GM19395 (cell line): ENCODE measurements around the gene MAMLD1.
"Not testable (repeated sequence)": the region's sequence is repeated elsewhere in the genome, so short reads cannot be mapped to it uniquely, and the experiment has no call there.

Experiments used
- ATAC-seq: cut with Tn5 transposase; IDR thresholded peaks from one replicate; pipeline ENCODE4 v1.9.1; 2021; ENCODE audit warnings: mild to moderate bottlenecking, moderate library complexity; ENCODE audit not compliant: unreplicated experiment

MAMLD1 gene, protein sequence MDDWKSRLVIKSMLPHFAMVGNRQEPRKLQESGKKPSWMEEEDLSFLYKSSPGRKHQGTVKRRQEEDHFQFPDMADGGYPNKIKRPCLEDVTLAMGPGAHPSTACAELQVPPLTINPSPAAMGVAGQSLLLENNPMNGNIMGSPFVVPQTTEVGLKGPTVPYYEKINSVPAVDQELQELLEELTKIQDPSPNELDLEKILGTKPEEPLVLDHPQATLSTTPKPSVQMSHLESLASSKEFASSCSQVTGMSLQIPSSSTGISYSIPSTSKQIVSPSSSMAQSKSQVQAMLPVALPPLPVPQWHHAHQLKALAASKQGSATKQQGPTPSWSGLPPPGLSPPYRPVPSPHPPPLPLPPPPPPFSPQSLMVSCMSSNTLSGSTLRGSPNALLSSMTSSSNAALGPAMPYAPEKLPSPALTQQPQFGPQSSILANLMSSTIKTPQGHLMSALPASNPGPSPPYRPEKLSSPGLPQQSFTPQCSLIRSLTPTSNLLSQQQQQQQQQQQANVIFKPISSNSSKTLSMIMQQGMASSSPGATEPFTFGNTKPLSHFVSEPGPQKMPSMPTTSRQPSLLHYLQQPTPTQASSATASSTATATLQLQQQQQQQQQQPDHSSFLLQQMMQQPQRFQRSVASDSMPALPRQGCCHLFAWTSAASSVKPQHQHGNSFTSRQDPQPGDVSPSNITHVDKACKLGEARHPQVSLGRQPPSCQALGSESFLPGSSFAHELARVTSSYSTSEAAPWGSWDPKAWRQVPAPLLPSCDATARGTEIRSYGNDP

GRCh38 chrX:150362599-150363481 lies at the start of gene MAMLD1:
TSS of gene MAMLD1 (plus strand) at chrX:150363317. CDS start at chrX:150445517, 82,200 bp downstream.
- ATAC-seq: no peak

DNA sequence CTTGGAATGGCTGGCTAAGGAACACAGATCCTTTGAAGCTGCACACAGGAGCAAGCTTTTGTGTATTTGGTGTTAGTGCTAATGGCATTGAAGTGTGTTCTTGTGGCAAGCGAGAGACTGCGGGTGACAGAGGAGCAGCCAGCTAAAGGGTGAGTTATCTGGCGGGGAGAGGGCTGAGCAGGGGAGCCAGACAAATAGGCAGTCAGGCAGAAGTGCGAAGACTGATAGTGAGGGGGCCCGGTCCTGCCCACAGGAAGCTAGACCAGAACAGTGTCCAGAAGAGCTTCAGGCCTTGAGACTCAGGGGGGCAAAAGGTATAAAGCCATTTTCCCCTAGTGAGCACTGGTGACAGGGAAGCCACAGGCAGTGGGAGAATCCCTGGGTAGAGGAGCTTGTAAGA lies 49.6 kb upstream of the MAMLD1 start:
- ATAC-seq: no peak

GRCh38 chrX:150314186-150314585 lies 48.9 kb upstream of the MAMLD1 start:
- no peak for ATAC-seq

DNA sequence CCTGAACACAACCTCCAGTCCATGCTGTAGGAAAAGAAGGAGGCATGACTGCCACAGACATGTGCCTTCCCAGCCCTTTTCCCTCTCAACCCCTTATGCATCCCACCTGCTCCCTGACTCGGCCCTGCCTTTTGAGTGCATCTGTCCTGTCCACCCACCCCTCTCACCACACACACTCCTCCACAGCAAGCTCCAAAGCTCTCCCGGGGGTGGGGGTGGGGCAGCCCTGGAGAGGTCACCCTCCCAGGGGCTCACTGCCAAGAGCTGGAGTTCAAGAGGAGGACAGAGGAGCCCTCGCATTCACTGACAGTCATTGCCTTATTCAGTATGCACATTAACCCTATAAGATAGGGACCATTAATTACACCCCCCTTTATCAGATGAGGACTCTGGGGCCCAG lies 46.6 kb upstream of the MAMLD1 start:
- ATAC-seq: no peak

DNA sequence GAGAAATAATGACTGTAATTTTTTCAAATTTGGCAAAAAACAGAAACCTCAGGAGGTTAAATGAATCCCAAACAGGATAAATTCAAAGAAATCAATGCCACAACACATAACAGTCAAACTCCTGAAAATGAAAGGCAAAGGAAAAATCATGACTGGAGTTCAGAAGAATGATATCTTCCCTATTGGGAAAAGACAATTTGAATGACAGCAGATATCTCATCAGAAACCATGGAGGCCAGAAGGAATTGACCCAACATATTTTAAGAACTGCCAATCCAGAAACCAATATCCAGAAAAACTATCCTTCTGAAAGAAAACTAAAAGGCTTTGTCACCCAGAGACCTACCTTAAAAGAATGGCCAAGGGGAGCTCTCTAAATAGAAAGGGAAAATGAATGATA lies 40.1 kb upstream of the MAMLD1 start:
- no peak for ATAC-seq

DNA sequence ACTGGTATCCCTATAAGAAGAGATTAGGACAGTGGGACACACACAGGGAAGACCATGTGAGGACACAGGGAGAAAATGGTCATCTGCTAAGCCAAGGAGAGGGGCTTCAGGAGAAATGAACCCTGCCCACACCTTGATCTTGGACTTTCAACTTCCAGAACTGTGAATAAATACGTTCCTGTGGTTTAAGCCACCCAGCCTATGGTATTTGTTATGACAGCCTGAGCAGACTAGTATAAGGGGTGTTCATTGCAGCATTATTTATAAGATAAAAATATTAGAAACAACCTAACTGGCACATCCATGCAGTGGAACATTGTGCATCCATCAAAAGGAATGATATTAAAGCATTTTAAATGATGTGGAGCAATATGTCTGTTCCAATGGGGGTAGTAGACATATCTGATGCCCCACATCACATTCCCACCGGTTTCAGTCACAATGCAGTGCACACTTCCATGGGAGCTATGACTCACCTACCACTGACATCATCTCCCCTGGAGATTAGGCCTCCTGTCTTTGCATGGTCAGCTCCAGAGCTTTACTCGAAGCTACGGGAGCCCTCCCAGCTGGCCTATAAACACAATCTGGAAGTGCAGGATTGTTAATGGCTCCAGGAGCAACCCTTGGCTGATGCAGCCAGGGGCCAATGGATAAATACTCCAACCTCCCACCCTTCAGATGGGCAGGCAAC lies 38.9 kb upstream of the MAMLD1 start:
- ATAC-seq: no peak

DNA sequence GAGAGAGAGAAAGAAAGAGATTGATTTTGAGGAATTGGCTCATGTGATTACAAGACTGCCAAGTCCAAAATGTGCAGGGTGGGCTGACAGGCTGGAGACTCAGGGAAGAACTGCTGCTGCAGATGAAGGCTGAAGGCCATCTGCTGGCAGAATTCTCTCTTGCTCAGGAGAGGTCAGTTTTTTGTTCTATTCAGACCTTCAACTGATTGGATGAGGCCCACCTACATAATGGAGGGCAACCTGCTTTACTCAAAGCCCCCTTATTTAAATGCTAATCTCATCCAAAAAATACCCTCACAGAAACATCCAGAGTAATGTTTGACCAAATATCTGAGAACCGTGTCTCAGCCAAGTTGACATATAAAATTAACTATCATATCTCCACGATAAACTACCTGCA lies 38.2 kb upstream of the MAMLD1 start:
- no peak for ATAC-seq

- ATAC-seq: no peak
Observed at GRCh38 chrX:150326541-150327247, 36.4 kb upstream of the MAMLD1 start.

GRCh38 chrX:150329282-150329681 lies 33.8 kb upstream of the MAMLD1 start:
- ATAC-seq: no peak

DNA sequence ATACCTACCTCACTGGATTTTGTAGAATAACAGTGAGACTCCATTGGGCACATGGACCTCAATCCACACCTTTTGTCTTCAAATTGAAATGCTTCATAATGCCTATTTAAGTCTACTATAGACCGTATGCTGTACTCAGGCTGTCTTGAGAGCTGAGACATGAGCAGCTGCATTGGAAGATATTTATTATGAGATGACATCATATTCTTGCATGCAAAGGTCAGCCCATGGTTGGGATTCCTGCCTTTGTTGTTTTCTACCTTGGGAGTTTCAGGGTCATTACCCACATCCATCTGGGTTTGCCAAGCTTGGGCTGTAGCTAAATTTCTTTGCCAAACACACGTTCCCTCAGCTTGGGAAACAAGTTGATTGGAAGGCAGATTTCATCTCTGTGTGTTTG lies 33.2 kb upstream of the MAMLD1 start:
- no peak for ATAC-seq

DNA sequence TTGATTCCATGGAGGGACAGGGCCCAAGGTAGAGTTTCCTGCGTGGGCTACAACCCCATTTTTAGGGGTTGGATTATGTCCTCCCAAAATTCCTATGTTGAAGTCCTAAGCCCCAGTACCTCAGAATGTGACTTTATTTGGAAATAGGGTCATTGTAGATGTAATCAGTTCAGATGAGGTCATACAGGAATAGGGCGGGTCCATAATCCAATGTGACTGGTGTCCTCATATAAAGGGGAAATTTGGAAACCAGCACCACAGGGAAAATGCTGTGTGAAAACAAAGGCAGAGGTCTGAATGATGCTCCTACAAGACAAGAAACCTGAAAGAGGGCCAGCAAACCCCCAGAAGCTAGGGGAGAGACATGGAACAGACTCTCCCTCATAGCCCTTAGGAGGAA lies 31.1 kb upstream of the MAMLD1 start:
- ATAC-seq: no peak

GRCh38 chrX:150334100-150334499 lies 29.0 kb upstream of the MAMLD1 start:
- ATAC-seq: no peak

GRCh38 chrX:150334981-150335380 lies 28.1 kb upstream of the MAMLD1 start:
- ATAC-seq: no peak

GRCh38 chrX:150337026-150337425 lies 26.1 kb upstream of the MAMLD1 start:
- no peak for ATAC-seq

DNA sequence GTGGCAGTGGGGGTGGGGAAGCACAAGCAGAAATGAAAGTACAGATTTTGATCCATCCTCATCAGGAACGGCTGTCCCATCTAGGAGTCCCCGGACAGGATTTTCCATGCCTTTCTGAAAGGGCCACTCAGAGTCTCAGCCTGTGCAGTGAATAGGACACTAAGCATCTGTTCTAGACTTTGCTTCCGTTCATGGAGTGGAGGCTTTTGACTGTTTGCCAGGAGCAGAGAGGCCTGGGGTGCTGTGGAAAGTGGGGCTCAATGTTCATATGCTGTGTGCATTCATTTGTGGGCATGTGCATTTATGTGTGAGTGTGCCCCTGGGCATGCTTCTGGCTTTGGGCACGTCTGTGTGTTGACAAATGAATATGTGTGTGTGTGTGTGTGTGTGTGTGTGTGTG lies 25.6 kb upstream of the MAMLD1 start:
- no peak for ATAC-seq

DNA sequence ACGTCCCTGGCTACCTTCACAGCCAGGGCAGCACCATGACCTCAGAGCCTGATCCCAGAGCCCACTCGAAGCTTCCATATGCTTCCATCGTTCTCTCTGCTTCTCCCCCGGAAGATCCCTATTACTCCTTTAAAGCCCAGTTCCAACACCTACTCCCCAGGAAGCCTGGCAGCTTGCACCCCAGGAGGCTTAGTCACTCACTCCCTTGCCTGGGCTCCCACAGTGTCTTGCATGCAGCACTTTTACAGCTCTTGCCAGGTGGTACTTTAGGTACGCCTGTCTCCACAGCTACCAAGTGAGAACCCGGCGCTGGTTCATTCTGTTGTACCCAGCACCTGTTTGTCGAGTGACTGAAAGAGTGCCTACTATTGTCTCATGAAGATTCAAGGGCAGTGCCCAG lies 24.5 kb upstream of the MAMLD1 start:
- ATAC-seq: no peak

- no peak for ATAC-seq
Observed at GRCh38 chrX:150339736-150340135, 23.4 kb upstream of the MAMLD1 start.

DNA sequence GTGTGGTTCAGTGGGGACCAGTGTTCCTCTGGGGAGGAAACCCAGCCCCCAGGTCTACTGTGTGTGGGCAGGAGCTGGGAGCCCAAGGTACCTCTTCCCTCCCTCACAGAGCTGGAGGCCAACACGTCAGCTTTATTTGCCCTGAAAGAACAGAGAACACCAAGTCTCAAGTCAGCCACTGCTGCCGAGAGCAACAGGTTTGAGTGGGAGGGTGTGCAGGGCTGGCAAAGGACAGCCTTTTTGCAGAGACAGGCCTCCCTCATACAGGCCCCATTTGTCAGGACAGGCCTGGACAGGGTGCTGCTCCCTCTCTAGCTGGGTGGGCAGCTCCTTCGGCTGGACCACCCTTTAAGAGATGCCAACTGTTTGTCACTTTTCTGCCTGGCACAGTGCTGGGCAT lies 22.8 kb upstream of the MAMLD1 start:
- ATAC-seq: not testable (repeated sequence)

DNA sequence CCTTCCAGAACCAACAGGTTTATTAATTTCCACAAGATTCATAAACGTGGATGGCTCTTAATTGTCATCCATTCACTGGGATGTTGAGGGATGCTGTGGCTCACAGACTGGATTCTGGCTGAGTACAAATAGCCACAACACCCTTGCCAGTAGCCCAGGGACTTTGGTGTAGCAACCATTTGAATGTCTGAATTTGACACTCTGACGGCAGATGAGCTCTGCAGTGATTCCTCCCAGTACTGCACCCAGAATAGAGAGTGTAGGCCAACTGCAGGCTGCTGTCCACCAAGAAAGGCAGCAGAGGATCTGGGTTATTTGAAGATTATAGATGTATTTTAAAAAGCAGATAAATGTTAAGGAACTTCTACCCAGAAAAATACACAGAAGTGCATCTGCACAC lies 15.6 kb upstream of the MAMLD1 start:
- ATAC-seq: no peak

GRCh38 chrX:150348365-150348764 lies 14.8 kb upstream of the MAMLD1 start:
- ATAC-seq: no peak
